K562 (cell line): ENCODE data around the gene TMC2. TPM values are rescaled to one million over a fixed set of nuclear protein-coding genes. Genes with fewer than 3 reads are reported as not detected.
A peak's percentile ranks its signal among the peaks of the same experiment; 100 is the strongest.

ENCODE experiments used
- ASH1L ChIP-seq: fragments of 450-650 bp; IDR thresholded peaks from 2 replicates; pipeline ENCODE4 v1.6.1; 2018; ENCODE audit warnings: borderline replicate concordance, mild to moderate bottlenecking, low read depth; ENCODE audit not compliant: partially characterized antibody
- BMI1 ChIP-seq: fragments of 150-350 bp; IDR thresholded peaks from 2 replicates; pipeline ENCODE4 v1.6.1; 2014; ENCODE audit warnings: low read length
- EP400 ChIP-seq: fragments of 450-650 bp; IDR thresholded peaks from 2 replicates; pipeline ENCODE4 v1.6.1; 2017; ENCODE audit warnings: antibody characterized with exemption, mild to moderate bottlenecking, moderate library complexity
- ERF ChIP-seq: fragments of 450-650 bp; formaldehyde crosslinking; IDR thresholded peaks from 2 replicates; pipeline ENCODE4 v1.4.0; 2020; ENCODE audit warnings: mild to moderate bottlenecking, mixed read lengths
- GABPB2 ChIP-seq: fragments of 250-450 bp; sonication (Bioruptor Pico); conservative IDR thresholded peaks from 2 replicates; pipeline ENCODE4 v1.5.1; 2021; ENCODE audit warnings: mild to moderate bottlenecking
- MXI1 ChIP-seq: IDR thresholded peaks from 2 replicates; pipeline ENCODE4 v1.6.1; 2011; ENCODE audit warnings: low read depth, mild to moderate bottlenecking, improper control_type of control experiment, low read length
- NELFE ChIP-seq: IDR thresholded peaks from 2 replicates; pipeline ENCODE4 v1.6.1; 2011; ENCODE audit warnings: mild to moderate bottlenecking; ENCODE audit not compliant: insufficient read depth, insufficient read length
- SMARCB1 ChIP-seq: IDR thresholded peaks from 2 replicates; pipeline ENCODE4 v1.6.1; 2011; ENCODE audit warnings: improper control_type of control experiment, low read depth; ENCODE audit not compliant: insufficient read length
- U2AF1 ChIP-seq: fragments of 200-400 bp; formaldehyde crosslinking; optimal IDR thresholded peaks from 2 replicates; pipeline ENCODE3; 2017; ENCODE audit warnings: mild to moderate bottlenecking, low read depth, low read length, moderate library complexity
- ZNF316 ChIP-seq: fragments of 450-650 bp; IDR thresholded peaks from 2 replicates; pipeline ENCODE4 v1.6.1; 2016
- ZNF699 ChIP-seq: fragments of 250-450 bp; sonication (Bioruptor Pico); IDR thresholded peaks from 2 replicates; pipeline ENCODE4 v1.8.0; 2021; ENCODE audit warnings: mild to moderate bottlenecking, moderate library complexity; ENCODE audit not compliant: insufficient replicate concordance
- ZNF77 ChIP-seq: fragments of 250-450 bp; sonication (Bioruptor Pico); IDR thresholded peaks from 2 replicates; pipeline ENCODE4 v1.5.0; 2020
- ZNF830 ChIP-seq: fragments of 250-450 bp; sonication (Bioruptor Pico); IDR thresholded peaks from 2 replicates; pipeline ENCODE4 v1.5.0; 2021; ENCODE audit warnings: mild to moderate bottlenecking
- polyA plus RNA-seq, 8 experiments: library from polyadenylated mRNA; depleted of rRNA in 4 of 8; stranded (reverse) in 5 of 8; unstranded in 3 of 8; fragments of >200 nt; fragmentation: Nextera tagmentation in 2 of 8; fragmentation: Illumina TruSeq in 1 of 8; extraction: Ambion mirVana in 2 of 8; extraction: Trizol in 1 of 8; gene quantifications; 2 replicates each; pipeline versions ENCODE4 v1.2.1 to v1.2.3, GENCODE V29; 2011 to 2014; ENCODE audit warnings: inconsistent platforms in 1 of 8, missing spikeins in 1 of 8
- total RNA-seq, 7 experiments: library from RNA; depleted of rRNA in 6 of 7; stranded (reverse); fragments of >200 nt in 6 of 7; fragmentation: Illumina TruSeq in 2 of 7; extraction: Trizol in 2 of 7; gene quantifications; 2 replicates each; pipeline versions ENCODE4 v1.2.1 to v1.2.3, GENCODE V29; 2011 to 2021; ENCODE audit warnings: low replicate concordance in 1 of 7
- TF ChIP-seq, protein P1 (sequence below): fragments of 250-450 bp; sonication (Bioruptor Pico); IDR thresholded peaks from 2 replicates; pipeline ENCODE4 v1.5.0; 2022; ENCODE audit warnings: mild to moderate bottlenecking
- TF ChIP-seq, protein P2 (sequence below), 2 experiments: fragments of 150-350 bp in 1 of 2; IDR thresholded peaks; 2 replicates each; pipeline ENCODE4 v1.6.1; 2012 to 2016; ENCODE audit warnings: low read depth in 2 of 2, low read length in 2 of 2, mild to moderate bottlenecking in 1 of 2, moderate library complexity in 1 of 2
- TF ChIP-seq, protein P3 (sequence below): fragments of 450-650 bp; IDR thresholded peaks from one replicate; pipeline ENCODE4 v1.6.1; 2018; ENCODE audit warnings: mild to moderate bottlenecking, moderate library complexity; ENCODE audit not compliant: partially characterized antibody
- TF ChIP-seq, protein P4 (sequence below): fragments of 150-350 bp; IDR thresholded peaks from 2 replicates; pipeline ENCODE4 v1.6.1; 2014; ENCODE audit warnings: low read depth, mild to moderate bottlenecking, low read length, borderline replicate concordance

TMC2 gene
- total and polyA plus RNA-seq, 9 of the 15 experiments (the other 6 are each of a cell fraction or from before 2014, with no cell fraction given), result not detected

DNA sequence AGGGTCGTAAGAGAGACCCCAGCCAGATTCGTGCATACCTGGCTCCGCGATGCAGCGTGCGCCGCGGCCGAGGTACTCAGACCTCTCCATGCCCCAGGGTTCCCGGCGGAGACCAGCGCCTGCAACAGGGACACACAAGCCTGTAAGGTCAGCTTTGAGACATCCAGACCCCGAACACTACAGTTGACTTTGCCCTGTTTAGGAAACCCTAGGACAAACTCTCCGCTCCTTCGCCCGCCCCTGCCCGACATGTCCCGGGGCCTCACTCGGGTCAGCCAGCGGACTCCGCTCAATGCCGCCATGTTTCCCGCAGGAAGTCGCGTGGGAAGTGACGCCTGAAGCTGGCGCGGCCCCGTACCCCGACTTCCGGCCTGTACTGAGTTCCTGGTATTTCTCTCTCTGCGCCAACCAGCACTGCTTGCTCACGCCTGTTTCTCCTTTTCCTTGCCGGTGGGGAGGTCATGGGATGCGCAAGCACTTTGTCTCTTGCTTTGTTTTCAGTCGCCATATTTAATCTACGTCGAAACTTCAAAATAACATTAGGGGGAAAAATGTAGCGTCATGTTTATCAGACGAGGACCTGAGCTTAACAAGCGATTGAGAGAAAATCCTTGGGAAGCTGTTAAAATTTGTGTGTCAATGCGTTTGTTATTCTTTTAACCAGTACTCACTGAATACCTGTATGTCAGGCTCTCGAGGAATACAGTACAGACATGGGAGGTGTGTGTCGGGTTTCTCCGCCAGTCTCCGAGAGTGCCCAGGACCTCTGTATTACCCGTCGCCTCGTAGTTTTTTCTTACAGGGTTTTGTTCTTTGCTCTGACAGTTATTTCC lies 127.7 kb downstream of the TMC2 start, which contains the start of gene IDH3B (continued):
- TF ChIP-seq, protein P1, sequence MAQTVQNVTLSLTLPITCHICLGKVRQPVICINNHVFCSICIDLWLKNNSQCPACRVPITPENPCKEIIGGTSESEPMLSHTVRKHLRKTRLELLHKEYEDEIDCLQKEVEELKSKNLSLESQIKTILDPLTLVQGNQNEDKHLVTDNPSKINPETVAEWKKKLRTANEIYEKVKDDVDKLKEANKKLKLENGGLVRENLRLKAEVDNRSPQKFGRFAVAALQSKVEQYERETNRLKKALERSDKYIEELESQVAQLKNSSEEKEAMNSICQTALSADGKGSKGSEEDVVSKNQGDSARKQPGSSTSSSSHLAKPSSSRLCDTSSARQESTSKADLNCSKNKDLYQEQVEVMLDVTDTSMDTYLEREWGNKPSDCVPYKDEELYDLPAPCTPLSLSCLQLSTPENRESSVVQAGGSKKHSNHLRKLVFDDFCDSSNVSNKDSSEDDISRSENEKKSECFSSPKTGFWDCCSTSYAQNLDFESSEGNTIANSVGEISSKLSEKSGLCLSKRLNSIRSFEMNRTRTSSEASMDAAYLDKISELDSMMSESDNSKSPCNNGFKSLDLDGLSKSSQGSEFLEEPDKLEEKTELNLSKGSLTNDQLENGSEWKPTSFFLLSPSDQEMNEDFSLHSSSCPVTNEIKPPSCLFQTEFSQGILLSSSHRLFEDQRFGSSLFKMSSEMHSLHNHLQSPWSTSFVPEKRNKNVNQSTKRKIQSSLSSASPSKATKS (CRISPR knock-in tag), result no peak
- TF ChIP-seq ERF (CRISPR knock-in tag), result no peak
- TF ChIP-seq, protein P2, sequence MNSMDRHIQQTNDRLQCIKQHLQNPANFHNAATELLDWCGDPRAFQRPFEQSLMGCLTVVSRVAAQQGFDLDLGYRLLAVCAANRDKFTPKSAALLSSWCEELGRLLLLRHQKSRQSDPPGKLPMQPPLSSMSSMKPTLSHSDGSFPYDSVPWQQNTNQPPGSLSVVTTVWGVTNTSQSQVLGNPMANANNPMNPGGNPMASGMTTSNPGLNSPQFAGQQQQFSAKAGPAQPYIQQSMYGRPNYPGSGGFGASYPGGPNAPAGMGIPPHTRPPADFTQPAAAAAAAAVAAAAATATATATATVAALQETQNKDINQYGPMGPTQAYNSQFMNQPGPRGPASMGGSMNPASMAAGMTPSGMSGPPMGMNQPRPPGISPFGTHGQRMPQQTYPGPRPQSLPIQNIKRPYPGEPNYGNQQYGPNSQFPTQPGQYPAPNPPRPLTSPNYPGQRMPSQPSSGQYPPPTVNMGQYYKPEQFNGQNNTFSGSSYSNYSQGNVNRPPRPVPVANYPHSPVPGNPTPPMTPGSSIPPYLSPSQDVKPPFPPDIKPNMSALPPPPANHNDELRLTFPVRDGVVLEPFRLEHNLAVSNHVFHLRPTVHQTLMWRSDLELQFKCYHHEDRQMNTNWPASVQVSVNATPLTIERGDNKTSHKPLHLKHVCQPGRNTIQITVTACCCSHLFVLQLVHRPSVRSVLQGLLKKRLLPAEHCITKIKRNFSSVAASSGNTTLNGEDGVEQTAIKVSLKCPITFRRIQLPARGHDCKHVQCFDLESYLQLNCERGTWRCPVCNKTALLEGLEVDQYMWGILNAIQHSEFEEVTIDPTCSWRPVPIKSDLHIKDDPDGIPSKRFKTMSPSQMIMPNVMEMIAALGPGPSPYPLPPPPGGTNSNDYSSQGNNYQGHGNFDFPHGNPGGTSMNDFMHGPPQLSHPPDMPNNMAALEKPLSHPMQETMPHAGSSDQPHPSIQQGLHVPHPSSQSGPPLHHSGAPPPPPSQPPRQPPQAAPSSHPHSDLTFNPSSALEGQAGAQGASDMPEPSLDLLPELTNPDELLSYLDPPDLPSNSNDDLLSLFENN (IDR thresholded peaks at IDR 0.05; ENCODE audit: low read depth in 2 of 2, low read length in 2 of 2), result no peak
- TF ChIP-seq, protein P3, sequence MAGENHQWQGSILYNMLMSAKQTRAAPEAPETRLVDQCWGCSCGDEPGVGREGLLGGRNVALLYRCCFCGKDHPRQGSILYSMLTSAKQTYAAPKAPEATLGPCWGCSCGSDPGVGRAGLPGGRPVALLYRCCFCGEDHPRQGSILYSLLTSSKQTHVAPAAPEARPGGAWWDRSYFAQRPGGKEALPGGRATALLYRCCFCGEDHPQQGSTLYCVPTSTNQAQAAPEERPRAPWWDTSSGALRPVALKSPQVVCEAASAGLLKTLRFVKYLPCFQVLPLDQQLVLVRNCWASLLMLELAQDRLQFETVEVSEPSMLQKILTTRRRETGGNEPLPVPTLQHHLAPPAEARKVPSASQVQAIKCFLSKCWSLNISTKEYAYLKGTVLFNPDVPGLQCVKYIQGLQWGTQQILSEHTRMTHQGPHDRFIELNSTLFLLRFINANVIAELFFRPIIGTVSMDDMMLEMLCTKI, result no peak
- TF ChIP-seq ZNF830 (CRISPR knock-in tag), result no peak
- TF ChIP-seq, protein P4, sequence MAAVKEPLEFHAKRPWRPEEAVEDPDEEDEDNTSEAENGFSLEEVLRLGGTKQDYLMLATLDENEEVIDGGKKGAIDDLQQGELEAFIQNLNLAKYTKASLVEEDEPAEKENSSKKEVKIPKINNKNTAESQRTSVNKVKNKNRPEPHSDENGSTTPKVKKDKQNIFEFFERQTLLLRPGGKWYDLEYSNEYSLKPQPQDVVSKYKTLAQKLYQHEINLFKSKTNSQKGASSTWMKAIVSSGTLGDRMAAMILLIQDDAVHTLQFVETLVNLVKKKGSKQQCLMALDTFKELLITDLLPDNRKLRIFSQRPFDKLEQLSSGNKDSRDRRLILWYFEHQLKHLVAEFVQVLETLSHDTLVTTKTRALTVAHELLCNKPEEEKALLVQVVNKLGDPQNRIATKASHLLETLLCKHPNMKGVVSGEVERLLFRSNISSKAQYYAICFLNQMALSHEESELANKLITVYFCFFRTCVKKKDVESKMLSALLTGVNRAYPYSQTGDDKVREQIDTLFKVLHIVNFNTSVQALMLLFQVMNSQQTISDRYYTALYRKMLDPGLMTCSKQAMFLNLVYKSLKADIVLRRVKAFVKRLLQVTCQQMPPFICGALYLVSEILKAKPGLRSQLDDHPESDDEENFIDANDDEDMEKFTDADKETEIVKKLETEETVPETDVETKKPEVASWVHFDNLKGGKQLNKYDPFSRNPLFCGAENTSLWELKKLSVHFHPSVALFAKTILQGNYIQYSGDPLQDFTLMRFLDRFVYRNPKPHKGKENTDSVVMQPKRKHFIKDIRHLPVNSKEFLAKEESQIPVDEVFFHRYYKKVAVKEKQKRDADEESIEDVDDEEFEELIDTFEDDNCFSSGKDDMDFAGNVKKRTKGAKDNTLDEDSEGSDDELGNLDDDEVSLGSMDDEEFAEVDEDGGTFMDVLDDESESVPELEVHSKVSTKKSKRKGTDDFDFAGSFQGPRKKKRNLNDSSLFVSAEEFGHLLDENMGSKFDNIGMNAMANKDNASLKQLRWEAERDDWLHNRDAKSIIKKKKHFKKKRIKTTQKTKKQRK, result no peak
- TF ChIP-seq U2AF1, result no peak
- TF ChIP-seq SMARCB1, result no peak
- TF ChIP-seq ZNF77 (CRISPR knock-in tag), result no peak
- TF ChIP-seq BMI1, result no peak
- no peak for TF ChIP-seq ASH1L
- peak; percentile 10; the same call in 1 of the 2 replicates for TF ChIP-seq ZNF316
- TF ChIP-seq MXI1, result peak; percentile 24; the same call in 1 of the 2 replicates
- TF ChIP-seq EP400, result peak; percentile 86
- TF ChIP-seq GABPB2 (CRISPR knock-in tag), result no peak
- no peak for TF ChIP-seq NELFE
- TF ChIP-seq ZNF699, result no peak
